WTC11 (cell line): ENCODE measurements around the gene KCNMB3. TPM values are rescaled to one million over a fixed set of nuclear protein-coding genes. Genes with fewer than 3 reads are reported as not detected.
A peak's percentile ranks its signal among the peaks of the same experiment; 100 is the strongest.

Experiments
- ATAC-seq: fragments of 200-7000 bp; cut with Tn5 transposase; 2 replicates; pipeline ENCODE4 v1.10.0; 2021; ENCODE audit warnings: mild to moderate bottlenecking, moderate library complexity
- CTCF ChIA-PET: fragments of 300-600 bp; sonication (Branson Sonifier 250); formaldehyde crosslinking; loops from one replicate; lab custom pipeline; 2021; ENCODE audit warnings: antibody characterized with exemption; lab: Charles Lee
- POLR2A ChIA-PET: fragments of 350-600 bp; sonication (Branson Sonifier 250); formaldehyde crosslinking; loops from one replicate; lab custom pipeline; 2021; ENCODE audit warnings: antibody characterized with exemption; lab: Charles Lee
- DNase-seq: peaks from one replicate; pipeline ENCODE4 v3.0.0; 2021; ENCODE audit warnings: low spot score
- H3K27ac Mint-ChIP-seq: 2 replicates; pipeline ENCODE4 v1.8.0; 2021; ENCODE audit warnings: mixed read lengths
- H3K27me3 Mint-ChIP-seq: 2 replicates; pipeline ENCODE4 v1.8.0; 2021; ENCODE audit warnings: low read depth, mild to moderate bottlenecking, moderate library complexity, mixed read lengths
- H3K36me3 Mint-ChIP-seq: 2 replicates; pipeline ENCODE4 v1.8.0; 2021; ENCODE audit warnings: mixed read lengths
- H3K4me1 Mint-ChIP-seq: 2 replicates; pipeline ENCODE4 v1.8.0; 2022; ENCODE audit warnings: mixed read lengths
- H3K4me3 Mint-ChIP-seq: 2 replicates; pipeline ENCODE4 v1.8.0; 2021; ENCODE audit warnings: mild to moderate bottlenecking, moderate library complexity, mixed read lengths
- H3K9me3 Mint-ChIP-seq: 2 replicates; pipeline ENCODE4 v1.8.0; 2021; ENCODE audit warnings: mixed read lengths
- ELF4 ChIP-seq: sonication (generic); formaldehyde crosslinking; IDR thresholded peaks from 2 replicates; pipeline ENCODE4 v1.8.1; 2022; ENCODE audit warnings: low read depth, mild to moderate bottlenecking, moderate library complexity, missing genetic modification reagents
- FOXK1 ChIP-seq: sonication (generic); formaldehyde crosslinking; IDR thresholded peaks from 2 replicates; pipeline ENCODE4 v1.8.0; 2022; ENCODE audit warnings: mild to moderate bottlenecking, moderate library complexity, missing genetic modification reagents
- IRF2 ChIP-seq: sonication (generic); formaldehyde crosslinking; IDR thresholded peaks from 2 replicates; pipeline ENCODE4 v1.8.0; 2022; ENCODE audit warnings: low read depth, missing genetic modification reagents, borderline replicate concordance
- JUN ChIP-seq: sonication (generic); formaldehyde crosslinking; IDR thresholded peaks from 2 replicates; pipeline ENCODE4 v1.8.0; 2023; ENCODE audit warnings: mild to moderate bottlenecking, missing genetic modification reagents
- NFYB ChIP-seq: sonication (generic); formaldehyde crosslinking; conservative IDR thresholded peaks from 2 replicates; pipeline ENCODE4 v1.8.0; 2022; ENCODE audit warnings: low read depth, missing genetic modification reagents
- NR2C2 ChIP-seq: sonication (generic); formaldehyde crosslinking; IDR thresholded peaks from 2 replicates; pipeline ENCODE4 v1.8.0; 2022; ENCODE audit warnings: mild to moderate bottlenecking, missing genetic modification reagents
- PRRX2 ChIP-seq: fragments of 250-450 bp; sonication (Bioruptor Pico); IDR thresholded peaks from 2 replicates; pipeline ENCODE4 v1.8.0; 2021; ENCODE audit warnings: mild to moderate bottlenecking
- RORB ChIP-seq: fragments of 250-450 bp; sonication (Bioruptor Pico); IDR thresholded peaks from 2 replicates; pipeline ENCODE4 v1.9.0; 2021; ENCODE audit warnings: mild to moderate bottlenecking
- ZNF423 ChIP-seq: fragments of 250-450 bp; sonication (Bioruptor Pico); IDR thresholded peaks from 2 replicates; pipeline ENCODE4 v2.1.2; 2022; ENCODE audit warnings: mild to moderate bottlenecking, moderate library complexity
- total RNA-seq: library from RNA; stranded (reverse); gene quantifications from 3 replicates; pipeline ENCODE4 v1.2.3, GENCODE V29; 2021
- TF ChIP-seq, protein P1 (sequence below): fragments of 250-450 bp; sonication (Bioruptor Pico); IDR thresholded peaks from 2 replicates; pipeline ENCODE4 v1.9.0; 2021; ENCODE audit warnings: mild to moderate bottlenecking, borderline replicate concordance
- TF ChIP-seq, protein P2 (sequence below): sonication (generic); formaldehyde crosslinking; IDR thresholded peaks from 2 replicates; pipeline ENCODE4 v1.8.0; 2022; ENCODE audit warnings: mild to moderate bottlenecking, missing genetic modification reagents
- TF ChIP-seq, protein P3 (sequence below): fragments of 250-450 bp; sonication (Bioruptor Pico); IDR thresholded peaks from 2 replicates; pipeline ENCODE4 v1.8.0; 2021; ENCODE audit warnings: mild to moderate bottlenecking
- TF ChIP-seq, protein P4 (sequence below): sonication (generic); formaldehyde crosslinking; IDR thresholded peaks from 2 replicates; pipeline ENCODE4 v1.8.1; 2023; ENCODE audit warnings: mild to moderate bottlenecking, moderate library complexity, missing genetic modification reagents
- TF ChIP-seq, protein P5 (sequence below): fragments of 250-450 bp; sonication (Bioruptor Pico); IDR thresholded peaks from 2 replicates; pipeline ENCODE4 v1.9.0; 2021; ENCODE audit warnings: mild to moderate bottlenecking
- TF ChIP-seq, protein P6 (sequence below): sonication (generic); formaldehyde crosslinking; IDR thresholded peaks from 2 replicates; pipeline ENCODE4 v1.8.1; 2022; ENCODE audit warnings: missing genetic modification reagents, borderline replicate concordance
- TF ChIP-seq, protein P7 (sequence below): sonication (generic); formaldehyde crosslinking; IDR thresholded peaks from 2 replicates; pipeline ENCODE4 v1.8.1; 2022; ENCODE audit warnings: low read depth, mild to moderate bottlenecking, moderate library complexity, missing genetic modification reagents, borderline replicate concordance
- TF ChIP-seq, protein P8 (sequence below): fragments of 250-450 bp; sonication (Bioruptor Pico); conservative IDR thresholded peaks from 2 replicates; pipeline ENCODE4 v1.9.0; 2021; ENCODE audit warnings: mild to moderate bottlenecking

KCNMB3 gene
- total RNA-seq, 1 experiment from 2014 or later = 1.7 TPM

DNA sequence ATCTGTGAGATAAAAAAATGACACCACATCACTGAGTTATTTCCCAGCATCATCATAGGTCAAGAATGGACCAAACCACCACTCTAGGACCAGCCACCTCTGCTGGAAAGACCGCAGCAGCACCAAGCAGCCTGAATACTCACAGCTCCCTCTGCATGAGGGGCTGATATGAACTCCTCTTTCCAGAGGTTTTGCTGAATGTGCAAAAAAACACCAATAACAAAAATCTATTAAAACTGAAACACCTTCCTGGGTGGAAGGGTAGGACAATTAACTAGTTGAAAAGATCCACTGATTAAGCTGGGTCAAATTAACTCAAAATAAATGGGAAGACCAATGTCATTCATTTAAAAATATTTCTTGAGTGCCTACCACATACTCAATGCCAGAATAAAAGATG is 28.9 kb upstream of the KCNMB3 start (continued):
- TF ChIP-seq, protein P1, sequence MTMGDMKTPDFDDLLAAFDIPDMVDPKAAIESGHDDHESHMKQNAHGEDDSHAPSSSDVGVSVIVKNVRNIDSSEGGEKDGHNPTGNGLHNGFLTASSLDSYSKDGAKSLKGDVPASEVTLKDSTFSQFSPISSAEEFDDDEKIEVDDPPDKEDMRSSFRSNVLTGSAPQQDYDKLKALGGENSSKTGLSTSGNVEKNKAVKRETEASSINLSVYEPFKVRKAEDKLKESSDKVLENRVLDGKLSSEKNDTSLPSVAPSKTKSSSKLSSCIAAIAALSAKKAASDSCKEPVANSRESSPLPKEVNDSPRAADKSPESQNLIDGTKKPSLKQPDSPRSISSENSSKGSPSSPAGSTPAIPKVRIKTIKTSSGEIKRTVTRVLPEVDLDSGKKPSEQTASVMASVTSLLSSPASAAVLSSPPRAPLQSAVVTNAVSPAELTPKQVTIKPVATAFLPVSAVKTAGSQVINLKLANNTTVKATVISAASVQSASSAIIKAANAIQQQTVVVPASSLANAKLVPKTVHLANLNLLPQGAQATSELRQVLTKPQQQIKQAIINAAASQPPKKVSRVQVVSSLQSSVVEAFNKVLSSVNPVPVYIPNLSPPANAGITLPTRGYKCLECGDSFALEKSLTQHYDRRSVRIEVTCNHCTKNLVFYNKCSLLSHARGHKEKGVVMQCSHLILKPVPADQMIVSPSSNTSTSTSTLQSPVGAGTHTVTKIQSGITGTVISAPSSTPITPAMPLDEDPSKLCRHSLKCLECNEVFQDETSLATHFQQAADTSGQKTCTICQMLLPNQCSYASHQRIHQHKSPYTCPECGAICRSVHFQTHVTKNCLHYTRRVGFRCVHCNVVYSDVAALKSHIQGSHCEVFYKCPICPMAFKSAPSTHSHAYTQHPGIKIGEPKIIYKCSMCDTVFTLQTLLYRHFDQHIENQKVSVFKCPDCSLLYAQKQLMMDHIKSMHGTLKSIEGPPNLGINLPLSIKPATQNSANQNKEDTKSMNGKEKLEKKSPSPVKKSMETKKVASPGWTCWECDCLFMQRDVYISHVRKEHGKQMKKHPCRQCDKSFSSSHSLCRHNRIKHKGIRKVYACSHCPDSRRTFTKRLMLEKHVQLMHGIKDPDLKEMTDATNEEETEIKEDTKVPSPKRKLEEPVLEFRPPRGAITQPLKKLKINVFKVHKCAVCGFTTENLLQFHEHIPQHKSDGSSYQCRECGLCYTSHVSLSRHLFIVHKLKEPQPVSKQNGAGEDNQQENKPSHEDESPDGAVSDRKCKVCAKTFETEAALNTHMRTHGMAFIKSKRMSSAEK (CRISPR knock-in tag) = no peak
- TF ChIP-seq JUN (CRISPR knock-in tag) = no peak
- no peak for TF ChIP-seq PRRX2 (CRISPR knock-in tag)
- TF ChIP-seq ELF4 (CRISPR knock-in tag) = no peak
- TF ChIP-seq, protein P2, sequence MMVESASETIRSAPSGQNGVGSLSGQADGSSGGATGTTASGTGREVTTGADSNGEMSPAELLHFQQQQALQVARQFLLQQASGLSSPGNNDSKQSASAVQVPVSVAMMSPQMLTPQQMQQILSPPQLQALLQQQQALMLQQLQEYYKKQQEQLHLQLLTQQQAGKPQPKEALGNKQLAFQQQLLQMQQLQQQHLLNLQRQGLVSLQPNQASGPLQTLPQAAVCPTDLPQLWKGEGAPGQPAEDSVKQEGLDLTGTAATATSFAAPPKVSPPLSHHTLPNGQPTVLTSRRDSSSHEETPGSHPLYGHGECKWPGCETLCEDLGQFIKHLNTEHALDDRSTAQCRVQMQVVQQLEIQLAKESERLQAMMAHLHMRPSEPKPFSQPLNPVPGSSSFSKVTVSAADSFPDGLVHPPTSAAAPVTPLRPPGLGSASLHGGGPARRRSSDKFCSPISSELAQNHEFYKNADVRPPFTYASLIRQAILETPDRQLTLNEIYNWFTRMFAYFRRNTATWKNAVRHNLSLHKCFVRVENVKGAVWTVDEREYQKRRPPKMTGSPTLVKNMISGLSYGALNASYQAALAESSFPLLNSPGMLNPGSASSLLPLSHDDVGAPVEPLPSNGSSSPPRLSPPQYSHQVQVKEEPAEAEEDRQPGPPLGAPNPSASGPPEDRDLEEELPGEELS (CRISPR knock-in tag) = no peak
- TF ChIP-seq, protein P3, sequence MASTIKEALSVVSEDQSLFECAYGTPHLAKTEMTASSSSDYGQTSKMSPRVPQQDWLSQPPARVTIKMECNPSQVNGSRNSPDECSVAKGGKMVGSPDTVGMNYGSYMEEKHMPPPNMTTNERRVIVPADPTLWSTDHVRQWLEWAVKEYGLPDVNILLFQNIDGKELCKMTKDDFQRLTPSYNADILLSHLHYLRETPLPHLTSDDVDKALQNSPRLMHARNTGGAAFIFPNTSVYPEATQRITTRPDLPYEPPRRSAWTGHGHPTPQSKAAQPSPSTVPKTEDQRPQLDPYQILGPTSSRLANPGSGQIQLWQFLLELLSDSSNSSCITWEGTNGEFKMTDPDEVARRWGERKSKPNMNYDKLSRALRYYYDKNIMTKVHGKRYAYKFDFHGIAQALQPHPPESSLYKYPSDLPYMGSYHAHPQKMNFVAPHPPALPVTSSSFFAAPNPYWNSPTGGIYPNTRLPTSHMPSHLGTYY (CRISPR knock-in tag) = no peak
- TF ChIP-seq, protein P4, sequence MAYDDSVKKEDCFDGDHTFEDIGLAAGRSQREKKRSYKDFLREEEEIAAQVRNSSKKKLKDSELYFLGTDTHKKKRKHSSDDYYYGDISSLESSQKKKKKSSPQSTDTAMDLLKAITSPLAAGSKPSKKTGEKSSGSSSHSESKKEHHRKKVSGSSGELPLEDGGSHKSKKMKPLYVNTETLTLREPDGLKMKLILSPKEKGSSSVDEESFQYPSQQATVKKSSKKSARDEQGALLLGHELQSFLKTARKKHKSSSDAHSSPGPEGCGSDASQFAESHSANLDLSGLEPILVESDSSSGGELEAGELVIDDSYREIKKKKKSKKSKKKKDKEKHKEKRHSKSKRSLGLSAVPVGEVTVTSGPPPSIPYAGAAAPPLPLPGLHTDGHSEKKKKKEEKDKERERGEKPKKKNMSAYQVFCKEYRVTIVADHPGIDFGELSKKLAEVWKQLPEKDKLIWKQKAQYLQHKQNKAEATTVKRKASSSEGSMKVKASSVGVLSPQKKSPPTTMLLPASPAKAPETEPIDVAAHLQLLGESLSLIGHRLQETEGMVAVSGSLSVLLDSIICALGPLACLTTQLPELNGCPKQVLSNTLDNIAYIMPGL (CRISPR knock-in tag) = no peak

DNA sequence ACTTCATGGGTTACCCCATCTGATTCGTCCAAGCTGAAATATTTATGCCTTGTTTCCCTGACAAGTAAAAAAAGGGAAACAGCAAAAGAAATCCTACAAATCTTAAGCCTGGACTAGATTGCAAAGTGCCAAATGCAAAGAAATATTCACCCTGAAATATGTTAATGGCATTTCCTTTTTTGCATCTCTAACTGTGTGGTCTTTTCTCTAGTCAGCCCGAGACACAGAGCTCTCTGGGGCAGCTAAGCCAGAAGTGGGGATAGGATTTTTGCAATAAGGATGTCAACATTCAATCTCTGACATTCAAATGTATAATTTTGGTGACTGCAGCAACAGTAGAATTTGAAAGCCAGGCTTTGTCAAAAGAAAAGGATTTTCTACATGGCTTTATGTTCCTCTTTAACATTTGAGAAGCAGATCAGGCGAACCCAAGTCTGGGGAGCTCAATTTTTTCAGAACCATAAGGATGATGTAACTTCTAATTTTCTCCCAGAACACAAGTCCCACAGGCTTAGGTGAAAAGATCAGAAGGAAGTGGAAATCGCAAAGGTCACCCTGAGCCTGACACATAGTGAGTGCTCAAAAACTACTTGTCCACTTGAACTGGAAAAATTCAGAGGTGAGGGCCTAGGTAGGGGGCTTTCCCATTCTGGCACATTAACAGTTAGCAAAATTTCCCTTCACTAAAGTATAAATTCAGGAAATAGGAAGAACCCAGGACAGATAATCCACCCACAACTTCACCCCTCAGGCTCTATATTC is 28.2 kb upstream of the KCNMB3 start:
- Mint-ChIP-seq H3K27me3 (no peaks in the 10 kb centered on the region), H3K4me3 (no peak overlapping the region), H3K36me3 (no peaks in the 10 kb centered on the region), H3K4me1 (peaks cover 7% of the 10 kb centered on the region), H3K9me3 (no peaks in the 10 kb centered on the region), H3K27ac (no peak overlapping the region)
- no peak for DNase-seq
- CTCF ChIA-PET = interaction anchor here (0.8 kb wide), 1 partner anchor 37 kb away, joined by 5 read pairs; no protein-coding TSS in a partner anchor
- peak; percentile 59 for ATAC-seq
- POLR2A ChIA-PET = no interaction called here
- TF ChIP-seq IRF2 (CRISPR knock-in tag) (no peak), FOXK1 (no peak), RORB (CRISPR knock-in tag) (no peak), ZNF423 (CRISPR knock-in tag) (no peak), NFYB (CRISPR knock-in tag) (no peak), NR2C2 (CRISPR knock-in tag) (no peak)
- TF ChIP-seq, protein P5, sequence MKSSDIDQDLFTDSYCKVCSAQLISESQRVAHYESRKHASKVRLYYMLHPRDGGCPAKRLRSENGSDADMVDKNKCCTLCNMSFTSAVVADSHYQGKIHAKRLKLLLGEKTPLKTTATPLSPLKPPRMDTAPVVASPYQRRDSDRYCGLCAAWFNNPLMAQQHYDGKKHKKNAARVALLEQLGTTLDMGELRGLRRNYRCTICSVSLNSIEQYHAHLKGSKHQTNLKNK = no peak
- TF ChIP-seq, protein P2 (CRISPR knock-in tag) = no peak
- TF ChIP-seq, protein P6, sequence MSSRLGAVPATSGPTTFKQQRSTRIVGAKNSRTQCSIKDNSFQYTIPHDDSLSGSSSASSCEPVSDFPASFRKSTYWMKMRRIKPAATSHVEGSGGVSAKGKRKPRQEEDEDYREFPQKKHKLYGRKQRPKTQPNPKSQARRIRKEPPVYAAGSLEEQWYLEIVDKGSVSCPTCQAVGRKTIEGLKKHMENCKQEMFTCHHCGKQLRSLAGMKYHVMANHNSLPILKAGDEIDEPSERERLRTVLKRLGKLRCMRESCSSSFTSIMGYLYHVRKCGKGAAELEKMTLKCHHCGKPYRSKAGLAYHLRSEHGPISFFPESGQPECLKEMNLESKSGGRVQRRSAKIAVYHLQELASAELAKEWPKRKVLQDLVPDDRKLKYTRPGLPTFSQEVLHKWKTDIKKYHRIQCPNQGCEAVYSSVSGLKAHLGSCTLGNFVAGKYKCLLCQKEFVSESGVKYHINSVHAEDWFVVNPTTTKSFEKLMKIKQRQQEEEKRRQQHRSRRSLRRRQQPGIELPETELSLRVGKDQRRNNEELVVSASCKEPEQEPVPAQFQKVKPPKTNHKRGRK = no peak
- TF ChIP-seq, protein P7, sequence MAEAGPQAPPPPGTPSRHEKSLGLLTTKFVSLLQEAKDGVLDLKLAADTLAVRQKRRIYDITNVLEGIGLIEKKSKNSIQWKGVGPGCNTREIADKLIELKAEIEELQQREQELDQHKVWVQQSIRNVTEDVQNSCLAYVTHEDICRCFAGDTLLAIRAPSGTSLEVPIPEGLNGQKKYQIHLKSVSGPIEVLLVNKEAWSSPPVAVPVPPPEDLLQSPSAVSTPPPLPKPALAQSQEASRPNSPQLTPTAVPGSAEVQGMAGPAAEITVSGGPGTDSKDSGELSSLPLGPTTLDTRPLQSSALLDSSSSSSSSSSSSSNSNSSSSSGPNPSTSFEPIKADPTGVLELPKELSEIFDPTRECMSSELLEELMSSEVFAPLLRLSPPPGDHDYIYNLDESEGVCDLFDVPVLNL (CRISPR knock-in tag) = no peak
- TF ChIP-seq, protein P8, sequence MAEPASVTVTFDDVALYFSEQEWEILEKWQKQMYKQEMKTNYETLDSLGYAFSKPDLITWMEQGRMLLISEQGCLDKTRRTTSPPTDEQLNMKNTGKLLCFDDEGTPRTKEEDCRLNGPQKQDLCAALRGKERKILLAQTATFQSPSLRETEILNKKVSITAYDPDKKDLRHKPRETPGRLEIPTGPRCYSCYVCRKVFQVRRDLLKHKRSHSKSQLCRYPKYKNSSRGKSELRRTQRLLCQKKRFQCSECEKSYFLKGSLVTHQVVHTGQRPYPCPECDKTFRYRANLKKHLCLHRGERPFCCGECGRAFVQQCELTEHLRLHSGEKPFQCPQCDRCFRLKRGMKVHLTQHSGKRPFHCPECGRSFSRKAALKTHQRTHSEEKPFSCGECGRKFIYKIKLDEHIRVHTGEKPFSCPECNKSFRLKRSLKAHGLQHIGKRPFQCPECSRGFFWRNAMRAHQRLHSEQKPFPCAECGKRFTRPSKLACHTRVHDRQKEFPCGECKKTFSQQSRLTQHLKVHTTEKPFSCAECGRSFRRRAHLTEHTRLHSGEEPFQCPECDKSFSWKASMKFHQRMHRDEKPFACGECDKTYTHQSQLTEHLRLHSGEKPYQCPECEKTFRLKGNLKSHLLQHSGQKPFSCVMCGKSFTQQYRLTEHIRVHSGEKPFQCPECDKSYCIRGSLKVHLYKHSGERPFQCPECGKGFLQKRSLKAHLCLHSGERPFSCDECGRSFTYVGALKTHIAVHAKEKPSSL (CRISPR knock-in tag) = no peak
